Measurements from ENCODE around the gene GGT1.

DNA sequence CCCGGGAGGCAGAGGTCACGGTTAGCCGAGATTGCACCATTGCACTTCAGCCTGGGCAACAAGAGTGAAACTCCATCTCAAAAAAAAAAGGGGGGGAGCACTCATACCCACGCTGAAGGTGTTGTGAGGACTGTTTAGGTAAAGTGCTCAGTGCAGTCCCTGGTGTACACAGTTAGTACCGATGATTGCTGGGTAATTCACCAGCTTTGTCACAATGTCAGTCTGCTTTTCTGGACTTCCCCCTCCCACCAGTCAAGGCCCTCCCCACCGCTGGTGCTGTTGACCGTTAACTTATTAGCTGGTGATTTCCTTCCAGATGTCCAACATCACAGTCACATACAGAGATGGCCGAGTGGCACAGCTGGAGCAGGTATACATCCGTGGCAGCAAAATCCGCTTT, 35.3 kb upstream of the GGT1 start:
- TF ChIP-seq, protein P1, sequence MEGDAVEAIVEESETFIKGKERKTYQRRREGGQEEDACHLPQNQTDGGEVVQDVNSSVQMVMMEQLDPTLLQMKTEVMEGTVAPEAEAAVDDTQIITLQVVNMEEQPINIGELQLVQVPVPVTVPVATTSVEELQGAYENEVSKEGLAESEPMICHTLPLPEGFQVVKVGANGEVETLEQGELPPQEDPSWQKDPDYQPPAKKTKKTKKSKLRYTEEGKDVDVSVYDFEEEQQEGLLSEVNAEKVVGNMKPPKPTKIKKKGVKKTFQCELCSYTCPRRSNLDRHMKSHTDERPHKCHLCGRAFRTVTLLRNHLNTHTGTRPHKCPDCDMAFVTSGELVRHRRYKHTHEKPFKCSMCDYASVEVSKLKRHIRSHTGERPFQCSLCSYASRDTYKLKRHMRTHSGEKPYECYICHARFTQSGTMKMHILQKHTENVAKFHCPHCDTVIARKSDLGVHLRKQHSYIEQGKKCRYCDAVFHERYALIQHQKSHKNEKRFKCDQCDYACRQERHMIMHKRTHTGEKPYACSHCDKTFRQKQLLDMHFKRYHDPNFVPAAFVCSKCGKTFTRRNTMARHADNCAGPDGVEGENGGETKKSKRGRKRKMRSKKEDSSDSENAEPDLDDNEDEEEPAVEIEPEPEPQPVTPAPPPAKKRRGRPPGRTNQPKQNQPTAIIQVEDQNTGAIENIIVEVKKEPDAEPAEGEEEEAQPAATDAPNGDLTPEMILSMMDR (IDR thresholded peaks at IDR 0.05): no peak
- no peak for TF ChIP-seq EP300 (IDR thresholded peaks at IDR 0.05)
- no peak for TF ChIP-seq POLR2A (IDR thresholded peaks at IDR 0.05)
